Dermis blood vessel endothelial cell (primary cell): ENCODE results near the gene ASB12. TPM values are rescaled to one million over a fixed set of nuclear protein-coding genes. Genes with fewer than 3 reads are reported as not detected.

ENCODE experiments used
- DNase-seq: peaks from one replicate; pipeline ENCODE4 v3.0.0; 2010
- total RNA-seq: library from RNA; depleted of rRNA; stranded (reverse); fragments of >200 nt; gene quantifications from 2 replicates; pipeline ENCODE4 v1.2.3, GENCODE V29; 2014

Gene ASB12
- total RNA-seq, 1 donor from 2014 or later = not detected

DNA sequence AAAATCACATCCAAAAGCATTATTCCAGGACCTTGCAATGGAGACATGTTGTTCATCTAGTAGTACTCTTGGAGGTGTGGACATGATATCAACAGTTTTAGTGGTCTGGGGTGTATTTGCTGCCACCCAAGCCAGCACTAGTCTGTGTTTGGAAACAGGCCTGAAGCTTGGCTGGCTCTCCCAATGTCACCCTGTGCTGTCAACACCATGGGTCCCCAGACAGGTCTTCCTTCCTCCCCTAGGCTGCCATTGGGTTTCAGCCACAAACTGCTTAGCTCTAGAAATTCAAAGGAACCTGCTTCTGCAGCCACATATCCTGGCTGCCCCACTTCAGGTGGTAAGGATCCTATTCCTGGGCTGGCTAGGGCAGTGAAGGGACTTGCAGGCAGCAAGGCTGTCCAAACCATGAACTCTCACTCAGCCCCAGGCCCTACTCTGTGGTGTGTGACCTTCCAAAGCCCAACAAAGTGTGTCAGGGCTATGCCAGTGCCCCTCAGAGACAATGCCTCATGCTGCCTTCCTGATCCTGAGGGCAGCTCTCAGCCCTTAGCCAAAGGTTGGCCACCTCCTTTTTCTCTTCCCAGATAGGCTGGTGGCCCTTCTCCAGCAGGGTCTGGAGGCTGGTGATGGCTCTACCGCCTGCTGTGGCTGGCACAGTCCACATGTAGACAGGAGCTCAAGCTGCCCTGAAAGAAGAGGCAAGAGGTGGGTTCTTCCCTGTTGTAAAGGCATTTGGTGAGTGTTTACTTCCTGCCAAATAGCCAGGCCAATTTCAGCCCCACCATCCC, 43.2 kb downstream of the ASB12 start:
- DNase-seq = no peak

DNA sequence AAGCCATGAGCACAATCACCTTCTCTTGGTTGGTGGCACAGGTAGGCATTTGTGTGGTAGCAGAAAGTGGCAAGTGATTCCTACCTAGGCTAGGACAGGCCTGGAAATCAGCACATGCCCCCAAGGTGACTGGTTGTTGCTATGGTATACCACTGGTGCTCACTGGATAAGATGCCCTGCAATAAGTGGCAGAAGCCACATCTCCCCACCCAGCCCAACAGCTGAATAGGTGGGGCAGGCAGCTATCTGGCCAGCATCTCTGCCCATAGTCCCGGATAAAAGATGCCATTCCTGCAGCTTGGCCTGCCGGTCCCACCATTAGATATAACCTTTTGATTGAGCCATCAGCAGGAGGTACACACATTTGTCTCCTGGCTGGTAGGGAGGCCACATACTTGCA, 46.0 kb downstream of the ASB12 start:
- DNase-seq = no peak

DNA sequence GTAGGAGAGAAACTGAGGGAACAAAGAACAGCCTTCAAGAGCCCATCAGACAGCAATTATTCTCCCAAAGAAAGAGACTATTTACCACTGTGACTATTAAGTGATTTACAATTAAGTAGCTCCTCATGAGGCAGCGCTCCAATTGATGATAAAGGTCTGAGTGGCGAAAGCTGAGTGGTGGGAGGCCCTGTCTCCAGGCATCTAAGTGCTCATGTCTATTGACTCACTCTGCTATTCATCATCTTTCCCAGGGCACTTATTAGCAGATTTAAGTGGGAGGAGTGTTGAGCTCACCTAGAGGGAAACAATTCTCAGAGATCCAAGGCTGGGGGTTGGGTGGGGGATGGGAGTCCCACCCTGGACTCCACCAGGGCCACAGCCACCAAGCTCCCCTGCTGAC, 48.2 kb downstream of the ASB12 start:
- no peak for DNase-seq

DNA sequence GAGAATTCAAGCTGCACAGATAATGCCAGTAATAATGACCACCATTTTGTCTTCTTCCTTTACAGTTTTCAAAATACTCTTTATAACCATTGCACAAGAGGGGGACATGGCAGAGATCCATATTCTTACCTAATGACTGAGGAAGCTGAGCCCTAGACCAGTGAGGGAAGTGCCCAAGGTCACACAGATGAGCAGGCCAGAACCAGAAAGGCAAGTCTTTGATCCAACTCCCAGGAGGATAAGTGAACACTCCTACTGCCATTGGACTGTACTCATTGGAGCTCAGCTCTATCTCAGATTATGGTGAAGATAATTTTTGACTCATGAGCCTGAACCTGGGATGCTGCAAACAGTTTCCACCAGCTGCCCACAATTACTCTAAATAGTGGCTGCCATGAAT, 53.5 kb downstream of the ASB12 start:
- DNase-seq = no peak

Other genes starting within 250 kb of the ASB12 start
- gene AMER1, start 24.9 kb downstream of the ASB12 start, total RNA-seq = 2.2 and 2.5 TPM in 2 replicates
- gene MTMR8, start 164.8 kb upstream of the ASB12 start, total RNA-seq = 0.17 and 0.84 TPM in 2 replicates